Measurements from ENCODE around the gene SEMA3D. TPM values are rescaled to one million over a fixed set of nuclear protein-coding genes. Genes with fewer than 3 reads are reported as not detected.

SEMA3D gene
- total RNA-seq, 1 experiment from 2014 or later: 1.4 TPM

- ChIA-PET RAD21 (ENCODE audit: low non-redundant PET in 1 of 2, low total read pairs in 2 of 2, uncharacterized antibody in 2 of 2, unreplicated experiment in 2 of 2) (interaction anchor here (0.9 to 1.0 kb wide), 2 partner anchors 799 to 820 kb away, joined by 3 to 4 read pairs; no protein-coding TSS in a partner anchor), POLR2A (no interaction called here), CTCF (interaction anchor here (0.8 to 3.4 kb wide), 8 partner anchors 160 to 1095 kb away, joined by 3 to 58 read pairs (median 4); no protein-coding TSS in a partner anchor)
- H4K20me1 ChIP-seq (ENCODE audit: insufficient read depth): no peaks in the 10 kb centered on the region
- no peaks in the 10 kb centered on the region for H3K9me2 ChIP-seq (ENCODE audit: insufficient read depth)
- TF ChIP-seq JUND (IDR thresholded peaks at IDR 0.05) (no peak), ZFX (IDR thresholded peaks at IDR 0.05) (no peak), YY1 (IDR thresholded peaks at IDR 0.05; ENCODE audit: extremely low read depth, insufficient replicate concordance, low read depth, low read length) (no peak), EGR1 (IDR thresholded peaks at IDR 0.05; ENCODE audit: low read depth) (no peak), CEBPB (IDR thresholded peaks at IDR 0.05; ENCODE audit: low read depth) (no peak), POLR2A (IDR thresholded peaks at IDR 0.05; ENCODE audit: borderline replicate concordance, extremely low read depth, insufficient read depth, insufficient read length) (no peak), RAD21 (IDR thresholded peaks at IDR 0.05; ENCODE audit: low read depth) (peak; percentile 66), SRF (IDR thresholded peaks at IDR 0.05; ENCODE audit: low read depth) (no peak), REST (IDR thresholded peaks at IDR 0.05; ENCODE audit: low read depth) (no peak), SP1 (IDR thresholded peaks at IDR 0.05; ENCODE audit: low read depth) (no peak), EZH2 (IDR thresholded peaks at IDR 0.05) (no peak), SIN3A (IDR thresholded peaks at IDR 0.05; ENCODE audit: low read depth) (no peak), EZH2phosphoT487 (IDR thresholded peaks at IDR 0.05; ENCODE audit: borderline replicate concordance) (no peak), FOSL1 (IDR thresholded peaks at IDR 0.05; ENCODE audit: low read depth) (no peak)
- TF ChIP-seq, protein P1, sequence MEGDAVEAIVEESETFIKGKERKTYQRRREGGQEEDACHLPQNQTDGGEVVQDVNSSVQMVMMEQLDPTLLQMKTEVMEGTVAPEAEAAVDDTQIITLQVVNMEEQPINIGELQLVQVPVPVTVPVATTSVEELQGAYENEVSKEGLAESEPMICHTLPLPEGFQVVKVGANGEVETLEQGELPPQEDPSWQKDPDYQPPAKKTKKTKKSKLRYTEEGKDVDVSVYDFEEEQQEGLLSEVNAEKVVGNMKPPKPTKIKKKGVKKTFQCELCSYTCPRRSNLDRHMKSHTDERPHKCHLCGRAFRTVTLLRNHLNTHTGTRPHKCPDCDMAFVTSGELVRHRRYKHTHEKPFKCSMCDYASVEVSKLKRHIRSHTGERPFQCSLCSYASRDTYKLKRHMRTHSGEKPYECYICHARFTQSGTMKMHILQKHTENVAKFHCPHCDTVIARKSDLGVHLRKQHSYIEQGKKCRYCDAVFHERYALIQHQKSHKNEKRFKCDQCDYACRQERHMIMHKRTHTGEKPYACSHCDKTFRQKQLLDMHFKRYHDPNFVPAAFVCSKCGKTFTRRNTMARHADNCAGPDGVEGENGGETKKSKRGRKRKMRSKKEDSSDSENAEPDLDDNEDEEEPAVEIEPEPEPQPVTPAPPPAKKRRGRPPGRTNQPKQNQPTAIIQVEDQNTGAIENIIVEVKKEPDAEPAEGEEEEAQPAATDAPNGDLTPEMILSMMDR (IDR thresholded peaks at IDR 0.05 in 2 of 3, conservative IDR thresholded peaks at IDR 0.05 in 1 of 3; ENCODE audit: borderline replicate concordance in 1 of 3, insufficient read depth in 1 of 3, low read depth in 2 of 3, low read length in 2 of 3): peak; percentile 25 to 68 (median 56); a peak in 4 of 6 replicates
- TF ChIP-seq, protein P2, sequence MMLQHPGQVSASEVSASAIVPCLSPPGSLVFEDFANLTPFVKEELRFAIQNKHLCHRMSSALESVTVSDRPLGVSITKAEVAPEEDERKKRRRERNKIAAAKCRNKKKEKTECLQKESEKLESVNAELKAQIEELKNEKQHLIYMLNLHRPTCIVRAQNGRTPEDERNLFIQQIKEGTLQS (IDR thresholded peaks at IDR 0.05): no peak
- TF ChIP-seq, protein P3, sequence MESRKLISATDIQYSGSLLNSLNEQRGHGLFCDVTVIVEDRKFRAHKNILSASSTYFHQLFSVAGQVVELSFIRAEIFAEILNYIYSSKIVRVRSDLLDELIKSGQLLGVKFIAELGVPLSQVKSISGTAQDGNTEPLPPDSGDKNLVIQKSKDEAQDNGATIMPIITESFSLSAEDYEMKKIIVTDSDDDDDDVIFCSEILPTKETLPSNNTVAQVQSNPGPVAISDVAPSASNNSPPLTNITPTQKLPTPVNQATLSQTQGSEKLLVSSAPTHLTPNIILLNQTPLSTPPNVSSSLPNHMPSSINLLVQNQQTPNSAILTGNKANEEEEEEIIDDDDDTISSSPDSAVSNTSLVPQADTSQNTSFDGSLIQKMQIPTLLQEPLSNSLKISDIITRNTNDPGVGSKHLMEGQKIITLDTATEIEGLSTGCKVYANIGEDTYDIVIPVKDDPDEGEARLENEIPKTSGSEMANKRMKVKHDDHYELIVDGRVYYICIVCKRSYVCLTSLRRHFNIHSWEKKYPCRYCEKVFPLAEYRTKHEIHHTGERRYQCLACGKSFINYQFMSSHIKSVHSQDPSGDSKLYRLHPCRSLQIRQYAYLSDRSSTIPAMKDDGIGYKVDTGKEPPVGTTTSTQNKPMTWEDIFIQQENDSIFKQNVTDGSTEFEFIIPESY (IDR thresholded peaks at IDR 0.05; ENCODE audit: extremely low read depth, insufficient replicate concordance, low read length): no peak
- H3K79me2 ChIP-seq (ENCODE audit: insufficient read depth, low read length): no peaks in the 10 kb centered on the region
- H3K4me1 ChIP-seq (ENCODE audit: control insufficient read depth in 1 of 2, insufficient read depth in 2 of 2, low read length in 2 of 2): no peaks in the 10 kb centered on the region
- no TSS peak for BruUV-seq (replicated peaks)
- no peak overlapping the region for H3K27ac ChIP-seq (ENCODE audit: low read depth, low read length)
- no peak overlapping the region for H2AFZ ChIP-seq (ENCODE audit: low read depth, low read length, poor library complexity, severe bottlenecking)
- no peaks in the 10 kb centered on the region for H3K36me3 ChIP-seq (ENCODE audit: control insufficient read depth in 1 of 2, insufficient read depth in 2 of 2, low read length in 2 of 2)
- DNase-seq (ENCODE audit: low read depth, low spot score) (peak; percentile 26), ATAC-seq (peak; percentile 67)
- no peaks in the 10 kb centered on the region for H3K27me3 ChIP-seq (ENCODE audit: insufficient read depth, low read length)
- no peak overlapping the region for H3K4me2 ChIP-seq (ENCODE audit: low read length)
- H3K4me3 ChIP-seq (replicated peaks in 1 of 2; ENCODE audit: low read depth in 1 of 2, low read length in 2 of 2): no peak overlapping the region
- intact Hi-C loops (cut with micrococcal nuclease): loop anchor here (1.0 to 5.0 kb wide), 3 partner anchors 799 to 1436 kb away; no protein-coding TSS in a partner anchor
- H3K9me3 ChIP-seq (ENCODE audit: control insufficient read depth in 1 of 2, insufficient read depth in 1 of 2, low read depth in 1 of 2, low read length in 2 of 2): no peaks in the 10 kb centered on the region
- no peak overlapping the region for H3K9ac ChIP-seq (ENCODE audit: low read length)
Measured at GRCh38 chr7:85030893-85031292, 156.0 kb downstream of the SEMA3D start.
